Fibroblast of skin of abdomen (primary cell): ENCODE measurements around the gene MCTP1.
"Not testable (repeated sequence)": the region's sequence is repeated elsewhere in the genome, so short reads cannot be mapped to it uniquely, and the experiment has no call there.

Experiments used
- DNase-seq: peaks from one replicate; pipeline ENCODE4 v3.0.0-alpha.2; 2013

The MCTP1 gene

DNA sequence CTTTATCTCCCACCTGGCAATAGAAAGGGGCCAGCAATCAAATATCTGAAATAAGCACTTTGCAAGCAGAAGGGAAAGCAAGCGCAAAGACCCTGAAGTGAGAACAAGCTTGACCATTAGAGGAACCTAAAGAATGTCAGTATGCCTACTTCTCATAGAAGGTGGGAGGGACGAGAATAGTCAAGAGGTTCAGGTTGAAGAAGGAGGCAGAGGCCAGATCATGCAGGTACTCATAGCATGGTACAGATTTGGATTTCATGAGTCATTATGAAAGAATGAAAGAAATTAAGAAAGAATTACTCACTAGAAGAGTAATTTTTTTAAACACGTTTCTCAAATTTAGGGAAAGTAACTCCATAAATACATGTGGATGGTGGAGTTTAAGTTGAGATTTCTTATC, 33.7 kb downstream of the MCTP1 start:
- no peak for DNase-seq

GRCh38 chr5:95244479-95244878, 40.4 kb downstream of the MCTP1 start:
- no peak for DNase-seq

- DNase-seq, result no peak
These were observed 43.3 kb downstream of the MCTP1 start for GRCh38 chr5:95241635-95242034.

GRCh38 chr5:95241161-95241560, 43.7 kb downstream of the MCTP1 start:
- no peak for DNase-seq

DNA sequence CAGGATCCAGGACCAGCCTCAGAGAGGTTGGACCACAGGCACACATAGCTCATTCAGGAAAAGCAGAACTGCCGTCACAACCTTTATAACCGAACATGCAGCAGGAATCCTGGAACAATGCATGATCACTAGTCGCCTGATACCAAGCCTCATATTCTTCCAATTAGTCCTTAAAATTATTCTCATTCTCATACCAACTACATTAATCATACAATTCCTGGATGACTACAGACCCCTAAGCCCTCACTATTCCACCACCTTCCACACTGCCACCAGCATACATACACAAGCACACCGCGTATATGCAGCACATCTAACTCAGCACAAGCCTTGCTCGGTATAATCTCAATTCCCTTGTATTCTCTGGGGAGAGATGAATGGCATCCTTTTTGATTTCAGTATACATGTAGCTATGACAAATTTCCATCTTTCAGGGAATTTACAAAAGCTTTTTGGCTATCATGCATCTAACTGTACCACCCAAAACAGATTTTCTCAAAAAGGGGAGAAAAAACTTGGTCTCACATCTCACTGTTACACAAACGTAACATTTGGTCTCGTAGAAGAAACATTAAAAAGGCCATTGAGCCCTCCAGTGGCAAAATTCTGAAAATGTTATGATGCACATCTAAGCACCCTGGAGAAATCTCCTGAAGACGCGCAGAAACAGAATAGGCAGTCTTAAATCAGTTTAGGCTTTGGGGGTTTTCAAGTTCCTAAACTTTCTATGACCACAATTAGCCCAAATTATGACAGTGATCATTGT, 46.2 kb downstream of the MCTP1 start:
- peak; percentile 61 for DNase-seq

GRCh38 chr5:95237324-95237723, 47.6 kb downstream of the MCTP1 start:
- DNase-seq, result no peak

DNA sequence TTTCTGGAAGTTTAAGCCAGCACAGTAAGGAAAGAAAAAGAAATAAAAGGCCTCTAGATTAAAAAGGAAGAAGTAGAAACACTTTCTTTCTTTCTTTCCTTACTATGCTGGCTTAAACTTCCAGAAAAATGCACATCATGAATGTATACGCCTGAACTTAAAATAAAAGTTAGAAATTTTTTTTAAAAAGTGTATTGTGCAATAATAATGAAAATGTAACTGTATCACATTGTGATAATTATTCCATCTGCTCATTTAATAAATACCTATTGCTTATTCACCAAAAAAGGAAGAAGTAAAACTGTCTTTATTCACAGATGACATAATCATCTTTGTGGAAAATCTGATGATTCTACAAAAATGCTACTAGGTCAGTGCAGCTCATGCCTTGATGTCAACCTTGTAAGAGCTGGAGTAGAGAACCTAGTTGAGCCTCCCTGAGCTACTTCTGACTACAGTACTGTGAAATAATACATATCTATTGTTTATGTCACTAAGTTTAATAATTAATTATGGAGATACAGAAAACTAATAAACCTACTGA, 49.4 kb downstream of the MCTP1 start:
- DNase-seq, result no peak

GRCh38 chr5:95229646-95230045, 55.2 kb downstream of the MCTP1 start:
- no peak for DNase-seq

DNA sequence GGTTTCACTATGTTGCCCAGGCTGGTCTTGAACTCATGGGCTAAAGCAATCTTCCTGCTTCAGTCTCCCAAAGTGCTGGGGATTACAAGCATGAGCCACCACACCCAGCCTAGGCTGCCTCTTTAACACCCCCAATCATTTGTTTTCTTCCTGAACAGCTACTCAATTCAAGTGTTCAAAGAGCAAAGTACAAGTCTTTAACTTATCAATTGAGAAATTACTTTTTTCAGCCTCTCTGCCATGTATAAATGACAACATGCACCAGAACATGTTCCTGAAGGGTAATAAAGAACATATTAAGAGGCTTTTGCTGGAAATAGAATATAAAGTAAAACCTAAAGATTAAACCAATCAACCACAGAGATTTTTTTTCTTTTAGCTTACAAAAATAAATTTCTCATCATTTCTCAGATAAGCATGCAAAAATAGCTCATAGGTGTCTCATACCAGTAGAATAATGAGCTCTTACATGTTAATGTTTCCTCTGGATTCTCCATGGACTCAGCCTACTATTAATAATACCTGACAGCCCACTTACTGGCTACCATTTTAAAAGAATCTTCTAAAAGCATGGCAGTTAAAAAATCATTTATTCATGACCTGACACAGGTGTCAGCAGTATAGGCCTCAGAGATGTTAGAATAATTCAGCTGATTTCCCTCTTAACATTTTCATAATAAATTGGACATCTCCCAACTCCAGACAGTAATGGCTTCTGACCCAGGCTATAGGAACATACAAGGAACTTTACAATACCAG, 60.0 kb downstream of the MCTP1 start:
- DNase-seq, result no peak

- DNase-seq, result no peak
These were observed 61.2 kb downstream of the MCTP1 start for GRCh38 chr5:95223566-95224258.

- DNase-seq, result no peak
These were observed 62.1 kb downstream of the MCTP1 start for GRCh38 chr5:95222836-95223235.

GRCh38 chr5:95221234-95221633, 63.7 kb downstream of the MCTP1 start:
- DNase-seq, result no peak

- DNase-seq, result no peak
These were observed 64.5 kb downstream of the MCTP1 start for GRCh38 chr5:95220381-95220780.

DNA sequence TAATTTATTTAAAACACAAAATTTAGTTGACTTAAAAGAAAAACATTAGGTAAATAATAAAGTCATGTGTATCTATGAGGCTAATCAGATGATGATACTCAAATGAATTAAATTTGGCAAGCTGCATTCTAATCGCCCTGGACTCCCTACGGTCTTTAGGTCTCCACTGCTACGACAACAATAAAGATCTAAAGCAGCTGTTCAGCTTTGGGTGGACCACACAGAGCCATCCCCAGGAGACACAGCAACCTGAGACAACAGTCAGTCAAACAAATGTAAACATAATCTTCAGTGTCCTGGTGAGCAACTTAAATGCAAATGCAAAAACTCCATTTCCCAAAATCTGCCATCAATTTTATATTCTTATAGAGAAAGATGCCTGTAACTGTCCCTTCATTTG, 65.5 kb downstream of the MCTP1 start:
- no peak for DNase-seq

DNA sequence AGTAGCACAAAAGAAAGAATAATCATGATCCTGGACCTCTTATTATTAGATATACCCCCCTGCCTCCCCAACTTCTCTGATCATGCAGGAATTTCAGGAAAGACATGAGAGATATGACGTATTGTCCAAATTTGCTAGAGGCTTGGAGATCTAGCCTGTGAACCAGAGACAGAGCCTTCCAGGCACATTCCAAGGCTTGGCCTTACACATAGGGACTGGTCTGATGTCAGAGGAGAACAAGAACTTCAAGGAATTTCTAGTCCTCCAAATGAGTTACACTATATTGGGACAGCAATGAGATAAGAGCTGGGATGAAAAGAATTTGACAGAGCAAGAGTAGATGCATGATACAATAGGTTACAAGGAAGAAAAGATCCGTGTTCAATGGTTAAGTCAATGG, 67.0 kb downstream of the MCTP1 start:
- DNase-seq, result no peak

DNA sequence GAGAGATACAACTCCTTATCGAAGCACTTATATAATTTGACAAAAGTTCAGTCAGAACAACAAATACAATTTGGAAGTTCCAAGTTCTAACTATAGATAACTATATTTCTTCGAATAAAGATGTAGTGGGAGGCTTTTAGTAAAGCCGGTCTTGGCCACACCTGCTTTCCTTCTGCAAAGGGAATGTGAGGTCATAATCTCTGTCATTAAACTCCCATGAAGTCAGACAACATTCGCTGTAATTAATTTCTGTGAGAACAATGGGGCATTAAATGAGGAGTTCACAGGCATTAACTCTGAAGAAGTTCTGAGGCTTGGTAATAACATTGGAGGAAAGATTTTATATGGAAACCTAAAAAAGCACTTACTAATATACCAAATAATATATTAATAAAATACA, 67.5 kb downstream of the MCTP1 start:
- no peak for DNase-seq

DNA sequence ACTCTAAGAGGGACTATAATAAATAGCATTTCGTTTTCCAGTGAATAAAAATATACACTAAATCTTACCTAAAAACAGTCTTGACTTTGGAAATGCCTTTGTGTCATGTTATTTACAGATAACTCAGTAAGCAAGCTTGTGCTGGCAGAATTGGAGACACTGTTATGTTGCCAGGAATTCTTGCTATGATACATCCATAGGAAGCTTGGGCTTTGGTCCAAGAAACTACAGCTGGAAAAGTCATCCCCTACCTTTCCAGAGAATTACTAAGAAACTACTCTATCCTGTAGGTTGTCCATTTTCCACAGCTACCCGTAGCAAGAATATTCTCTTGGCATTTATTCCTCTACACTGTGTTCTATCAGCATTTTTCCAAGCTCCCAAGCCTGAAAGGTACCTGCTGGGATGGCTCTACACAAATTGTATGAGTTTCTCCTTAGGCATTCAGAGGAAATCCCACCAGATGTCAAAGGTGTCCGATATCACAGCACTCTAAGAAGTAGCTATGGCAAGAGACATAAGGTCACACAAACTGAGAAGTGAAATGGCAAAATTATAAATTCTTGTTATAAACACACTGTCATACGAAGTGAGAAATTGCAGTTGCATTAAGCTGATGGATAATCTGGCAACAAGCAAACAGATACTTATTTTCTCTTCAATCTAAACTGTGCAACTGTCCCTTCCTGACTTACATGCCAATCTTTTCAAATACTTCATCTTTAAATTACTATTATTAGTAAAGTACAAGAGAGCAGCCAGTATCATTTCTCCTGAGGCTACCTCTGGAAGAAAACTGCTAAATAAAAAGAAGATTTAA, 68.5 kb downstream of the MCTP1 start:
- DNase-seq, result peak; percentile 4

GRCh38 chr5:95207811-95208210, 77.1 kb downstream of the MCTP1 start:
- DNase-seq, result not testable (repeated sequence)

DNA sequence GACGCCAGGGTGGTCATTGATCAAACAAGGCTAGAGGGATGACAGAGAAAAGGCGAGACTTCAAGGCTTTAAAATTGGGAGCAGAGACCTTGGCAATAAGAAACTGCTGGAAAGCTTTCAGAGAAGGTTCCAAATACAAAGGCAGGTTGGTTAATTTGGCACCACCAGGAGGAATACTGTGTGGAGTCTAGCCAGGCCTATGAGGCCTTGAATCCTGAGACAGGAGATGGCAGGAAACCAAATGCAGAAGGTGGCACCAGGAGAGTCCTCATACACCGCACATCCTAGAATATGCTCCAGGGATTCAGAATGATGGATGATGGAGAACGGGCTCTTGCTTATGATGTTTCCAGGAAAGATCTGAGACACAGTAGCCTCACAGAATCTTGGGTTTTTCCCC, 90.0 kb downstream of the MCTP1 start:
- no peak for DNase-seq

DNA sequence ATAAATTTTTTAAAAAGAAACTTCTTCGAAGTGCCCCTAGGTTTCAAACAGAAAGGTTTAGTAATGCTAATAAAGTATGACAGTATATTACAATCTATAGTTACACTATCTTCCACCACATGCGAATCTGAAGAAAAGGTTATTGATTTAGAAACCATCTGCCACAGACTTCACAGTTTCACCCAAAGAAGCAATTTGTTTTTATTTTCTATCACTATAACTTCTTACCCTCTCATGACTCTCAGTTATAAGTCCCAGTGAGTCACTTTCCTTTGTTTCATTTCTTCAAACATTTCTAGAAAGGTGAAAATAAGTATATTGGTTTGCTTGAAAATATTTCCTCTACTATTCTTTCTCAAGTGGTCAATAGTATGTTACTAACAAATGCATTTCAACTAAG, 93.6 kb downstream of the MCTP1 start:
- DNase-seq, result no peak

DNA sequence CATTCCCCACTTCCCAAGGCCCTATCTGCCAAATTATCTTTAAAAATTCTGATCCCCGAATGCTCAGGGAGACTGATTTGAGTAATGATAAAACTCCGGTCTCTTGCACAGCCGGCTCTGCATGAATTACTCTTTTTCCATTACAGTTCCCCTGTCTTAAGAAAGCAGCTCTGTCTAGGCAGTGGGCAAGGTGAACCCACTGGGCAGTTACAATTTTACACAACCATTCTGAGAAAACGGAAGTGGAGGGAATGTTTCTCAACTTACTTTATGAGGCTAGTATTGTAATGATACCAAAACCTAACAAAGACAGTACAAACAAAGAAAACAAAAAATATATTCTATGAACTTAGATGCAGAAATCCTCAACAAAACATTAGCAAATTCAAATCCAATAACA, 100.0 kb downstream of the MCTP1 start:
- no peak for DNase-seq

DNA sequence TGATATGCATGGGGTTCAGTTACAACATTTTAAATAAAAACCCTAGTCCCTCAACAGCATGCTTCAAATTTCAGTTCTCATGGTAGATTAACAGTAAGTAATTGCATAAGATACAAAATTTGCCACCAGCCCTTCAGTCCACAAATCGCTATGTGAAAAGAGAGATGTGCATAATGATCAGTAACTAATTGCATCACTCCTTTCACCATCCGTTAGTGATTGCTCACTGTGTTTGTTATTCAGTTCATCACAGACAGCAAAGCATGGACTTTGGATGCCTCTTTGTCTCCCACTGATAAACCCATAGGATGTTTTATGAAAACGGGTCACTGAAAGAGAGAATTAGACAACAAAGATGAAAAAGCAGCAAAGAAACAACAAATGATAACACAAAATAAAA, 103.2 kb downstream of the MCTP1 start:
- no peak for DNase-seq
